Type B pancreatic cell (in vitro differentiated cells): ENCODE results near the gene NTPCR. TPM values are rescaled to one million over a fixed set of nuclear protein-coding genes. Genes with fewer than 3 reads are reported as not detected.

ENCODE experiments used
- DNase-seq: peaks from one replicate; pipeline ENCODE4 v3.0.0; 2021; ENCODE audit warnings: mixed read lengths; ENCODE audit not compliant: unreplicated experiment; ENCODE audit errors: extremely low spot score
- H3K27ac Mint-ChIP-seq: 2 replicates; pipeline ENCODE4 v1.8.0; 2021; ENCODE audit warnings: mild to moderate bottlenecking, mixed read lengths
- H3K27me3 Mint-ChIP-seq: 2 replicates; pipeline ENCODE4 v1.8.0; 2021; ENCODE audit warnings: mixed read lengths
- H3K36me3 Mint-ChIP-seq: 2 replicates; pipeline ENCODE4 v1.8.0; 2021; ENCODE audit warnings: mixed read lengths
- H3K4me1 Mint-ChIP-seq: one replicate; pipeline ENCODE4 v1.8.0; 2021; ENCODE audit warnings: mixed read lengths; ENCODE audit not compliant: unreplicated experiment
- H3K4me3 Mint-ChIP-seq: 2 replicates; pipeline ENCODE4 v1.8.0; 2021; ENCODE audit warnings: mild to moderate bottlenecking, mixed read lengths
- H3K9me3 Mint-ChIP-seq: 2 replicates; pipeline ENCODE4 v1.8.0; 2021; ENCODE audit warnings: mixed read lengths
- CTCF ChIP-seq: fragments of 200-600 bp; sonication (generic); conservative IDR thresholded peaks from 2 replicates; pipeline ENCODE4 v1.5.0; 2021; ENCODE audit warnings: antibody characterized with exemption, mild to moderate bottlenecking
- total RNA-seq: library from RNA; stranded (reverse); gene quantifications from 2 replicates; pipeline ENCODE4 v1.2.1, GENCODE V29; 2021; ENCODE audit warnings: low replicate concordance

The NTPCR gene
- total RNA-seq, 1 donor from 2014 or later, result 57.1 TPM

- DNase-seq, result no peak
- Mint-ChIP-seq H3K4me3 (no peak overlapping the region), H3K36me3 (peaks cover 18% of the 10 kb centered on the region), H3K27ac (no peak overlapping the region), H3K27me3 (no peaks in the 10 kb centered on the region), H3K9me3 (no peaks in the 10 kb centered on the region), H3K4me1 (peaks cover 5% of the 10 kb centered on the region)
- no peak for TF ChIP-seq CTCF
Measured at GRCh38 chr1:233012021-233012420, 61.6 kb downstream of the NTPCR start.

GRCh38 chr1:233015965-233016364 lies 65.6 kb downstream of the NTPCR start:
- Mint-ChIP-seq H3K27me3 (no peaks in the 10 kb centered on the region), H3K4me3 (no peak overlapping the region), H3K36me3 (peaks cover 29% of the 10 kb centered on the region), H3K27ac (no peak overlapping the region), H3K9me3 (no peaks in the 10 kb centered on the region), H3K4me1 (peaks cover 32% of the 10 kb centered on the region)
- no peak for DNase-seq
- TF ChIP-seq CTCF, result no peak

- Mint-ChIP-seq H3K9me3 (no peaks in the 10 kb centered on the region), H3K27me3 (no peaks in the 10 kb centered on the region), H3K36me3 (peaks cover 29% of the 10 kb centered on the region), H3K4me3 (no peak overlapping the region), H3K27ac (no peak overlapping the region), H3K4me1 (peaks cover 33% of the 10 kb centered on the region)
- no peak for DNase-seq
- TF ChIP-seq CTCF, result no peak
Measured at GRCh38 chr1:233016798-233017197, 66.4 kb downstream of the NTPCR start.

- no peak for TF ChIP-seq CTCF
- H3K27ac Mint-ChIP-seq, result no peak overlapping the region
- no peak for DNase-seq
- H3K4me3 Mint-ChIP-seq, result no peak overlapping the region
- no peaks in the 10 kb centered on the region for H3K9me3 Mint-ChIP-seq
- H3K4me1 Mint-ChIP-seq, result peaks cover 33% of the 10 kb centered on the region
- H3K36me3 Mint-ChIP-seq, result peaks cover 17% of the 10 kb centered on the region
- H3K27me3 Mint-ChIP-seq, result no peaks in the 10 kb centered on the region
Measured at GRCh38 chr1:233019083-233019482, 68.7 kb downstream of the NTPCR start.

GRCh38 chr1:233019778-233020325 lies 69.4 kb downstream of the NTPCR start:
- no peak for DNase-seq
- no peak for TF ChIP-seq CTCF
- no peaks in the 10 kb centered on the region for H3K27me3 Mint-ChIP-seq
- H3K36me3 Mint-ChIP-seq, result peaks cover 16% of the 10 kb centered on the region
- H3K27ac Mint-ChIP-seq, result no peak overlapping the region
- no peaks in the 10 kb centered on the region for H3K9me3 Mint-ChIP-seq
- H3K4me3 Mint-ChIP-seq, result no peak overlapping the region
- peaks cover 33% of the 10 kb centered on the region for H3K4me1 Mint-ChIP-seq

GRCh38 chr1:233020426-233020825 lies 70.0 kb downstream of the NTPCR start:
- DNase-seq, result no peak
- no peak for TF ChIP-seq CTCF
- Mint-ChIP-seq H3K27me3 (no peaks in the 10 kb centered on the region), H3K36me3 (peaks cover 16% of the 10 kb centered on the region), H3K9me3 (no peaks in the 10 kb centered on the region), H3K27ac (no peak overlapping the region), H3K4me1 (peaks cover 33% of the 10 kb centered on the region), H3K4me3 (no peak overlapping the region)
